Activated CD8-positive, alpha-beta T cell treated with anti-CD3 and anti-CD28 coated beads for 36 hours (primary cell): ENCODE results near the gene NXN. TPM values are rescaled to one million over a fixed set of nuclear protein-coding genes. Genes with fewer than 3 reads are reported as not detected.
A peak's percentile ranks its signal among the peaks of the same experiment; 100 is the strongest.
"Not testable (repeated sequence)": the region's sequence is repeated elsewhere in the genome, so short reads cannot be mapped to it uniquely, and the experiment has no call there.

Experiments
- ATAC-seq: fragments of 200-7000 bp; cut with Tn5 transposase; one replicate; pipeline ENCODE4 v1.10.0; 2021; ENCODE audit warnings: mild to moderate bottlenecking, moderate library complexity
- CTCF ChIA-PET: fragments of 350-600 bp; sonication (Branson Sonifier 250); formaldehyde crosslinking; loops from one replicate; lab custom pipeline; 2021; ENCODE audit warnings: antibody characterized with exemption; lab: Charles Lee
- POLR2A ChIA-PET: fragments of 350-600 bp; sonication (Branson Sonifier 250); formaldehyde crosslinking; loops from one replicate; lab custom pipeline; 2021; ENCODE audit warnings: antibody characterized with exemption; lab: Charles Lee
- DNase-seq: peaks from one replicate; pipeline ENCODE4 v3.0.0-alpha.2; 2020
- H3K27ac Mint-ChIP-seq: one replicate; pipeline ENCODE4 v1.8.0; 2021; ENCODE audit warnings: mild to moderate bottlenecking, mixed read lengths
- H3K27me3 Mint-ChIP-seq: one replicate; pipeline ENCODE4 v1.8.0; 2021; ENCODE audit warnings: mixed read lengths
- H3K36me3 Mint-ChIP-seq: one replicate; pipeline ENCODE4 v1.8.0; 2021; ENCODE audit warnings: low read depth, mixed read lengths
- H3K4me1 Mint-ChIP-seq: one replicate; pipeline ENCODE4 v1.8.0; 2021; ENCODE audit warnings: low read depth, mixed read lengths
- H3K4me3 Mint-ChIP-seq: one replicate; pipeline ENCODE4 v1.8.0; 2021; ENCODE audit warnings: mild to moderate bottlenecking, moderate library complexity, mixed read lengths
- H3K9me3 Mint-ChIP-seq: one replicate; pipeline ENCODE4 v1.8.0; 2021; ENCODE audit warnings: mixed read lengths
- intact Hi-C: fragments of 100-400 bp; cut with micrococcal nuclease; formaldehyde crosslinking; loops from one replicate; pipeline ENCODE4 v1.10.0; 2022
- total RNA-seq, 2 experiments: library from RNA; stranded (reverse); gene quantifications; one replicate each; pipeline ENCODE4 v1.2.3, GENCODE V29; 2021
- TF ChIP-seq, protein P1 (sequence below): fragments of 200-600 bp; IDR thresholded peaks from one replicate; pipeline ENCODE4 v1.8.0; 2022; ENCODE audit warnings: antibody characterized with exemption, mild to moderate bottlenecking

The NXN gene
- total RNA-seq, 2 experiments from 2014 or later: 1.2 to 1.4 TPM

DNA sequence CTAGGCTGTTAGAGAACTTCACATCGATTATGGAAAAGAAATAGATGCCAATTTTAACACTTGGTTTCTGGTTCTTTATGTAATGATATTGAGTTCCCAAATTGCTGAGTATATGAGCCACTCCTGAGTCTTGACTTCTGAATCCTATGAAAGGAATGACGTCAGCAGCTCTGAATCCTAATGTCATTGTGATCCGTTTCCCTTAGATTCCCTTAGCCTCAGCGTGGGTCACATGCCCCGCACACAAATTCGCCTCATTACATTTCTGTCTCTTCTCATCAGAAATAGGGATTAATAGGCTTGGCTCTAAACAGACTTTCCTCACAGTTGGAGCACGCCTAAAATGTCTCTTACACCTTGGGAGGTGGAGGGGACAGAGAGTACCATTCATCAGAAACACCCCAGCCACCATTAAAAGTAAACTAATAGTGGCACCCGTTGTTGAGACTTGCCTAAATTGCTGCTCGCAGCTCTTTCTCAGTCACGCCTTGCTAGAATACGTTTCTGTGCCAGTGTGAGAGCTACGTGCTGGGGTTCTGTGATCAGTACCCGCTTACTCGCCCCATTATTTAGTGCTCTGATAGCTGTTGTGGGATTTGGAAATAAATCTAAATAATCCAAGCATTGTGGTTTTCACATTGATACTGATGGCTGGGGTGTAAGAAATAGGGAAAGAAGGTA lies 190.3 kb downstream of the NXN start:
- H3K4me3 Mint-ChIP-seq: no peak overlapping the region
- no peak overlapping the region for H3K27ac Mint-ChIP-seq
- peaks cover 28% of the 10 kb centered on the region for H3K36me3 Mint-ChIP-seq
- DNase-seq: no peak
- no peak for ATAC-seq
- H3K9me3 Mint-ChIP-seq: no peaks in the 10 kb centered on the region
- ChIA-PET CTCF (interaction anchor here (0.7 to 1.4 kb wide), 3 partner anchors 191 to 267 kb away, joined by 3 read pairs; partner anchors contain the start of gene TIMM22), POLR2A (no interaction called here)
- H3K27me3 Mint-ChIP-seq: no peaks in the 10 kb centered on the region
- TF ChIP-seq, protein P1, sequence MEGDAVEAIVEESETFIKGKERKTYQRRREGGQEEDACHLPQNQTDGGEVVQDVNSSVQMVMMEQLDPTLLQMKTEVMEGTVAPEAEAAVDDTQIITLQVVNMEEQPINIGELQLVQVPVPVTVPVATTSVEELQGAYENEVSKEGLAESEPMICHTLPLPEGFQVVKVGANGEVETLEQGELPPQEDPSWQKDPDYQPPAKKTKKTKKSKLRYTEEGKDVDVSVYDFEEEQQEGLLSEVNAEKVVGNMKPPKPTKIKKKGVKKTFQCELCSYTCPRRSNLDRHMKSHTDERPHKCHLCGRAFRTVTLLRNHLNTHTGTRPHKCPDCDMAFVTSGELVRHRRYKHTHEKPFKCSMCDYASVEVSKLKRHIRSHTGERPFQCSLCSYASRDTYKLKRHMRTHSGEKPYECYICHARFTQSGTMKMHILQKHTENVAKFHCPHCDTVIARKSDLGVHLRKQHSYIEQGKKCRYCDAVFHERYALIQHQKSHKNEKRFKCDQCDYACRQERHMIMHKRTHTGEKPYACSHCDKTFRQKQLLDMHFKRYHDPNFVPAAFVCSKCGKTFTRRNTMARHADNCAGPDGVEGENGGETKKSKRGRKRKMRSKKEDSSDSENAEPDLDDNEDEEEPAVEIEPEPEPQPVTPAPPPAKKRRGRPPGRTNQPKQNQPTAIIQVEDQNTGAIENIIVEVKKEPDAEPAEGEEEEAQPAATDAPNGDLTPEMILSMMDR: no peak
- intact Hi-C loops: no loop called here
- H3K4me1 Mint-ChIP-seq: peaks cover 13% of the 10 kb centered on the region

DNA sequence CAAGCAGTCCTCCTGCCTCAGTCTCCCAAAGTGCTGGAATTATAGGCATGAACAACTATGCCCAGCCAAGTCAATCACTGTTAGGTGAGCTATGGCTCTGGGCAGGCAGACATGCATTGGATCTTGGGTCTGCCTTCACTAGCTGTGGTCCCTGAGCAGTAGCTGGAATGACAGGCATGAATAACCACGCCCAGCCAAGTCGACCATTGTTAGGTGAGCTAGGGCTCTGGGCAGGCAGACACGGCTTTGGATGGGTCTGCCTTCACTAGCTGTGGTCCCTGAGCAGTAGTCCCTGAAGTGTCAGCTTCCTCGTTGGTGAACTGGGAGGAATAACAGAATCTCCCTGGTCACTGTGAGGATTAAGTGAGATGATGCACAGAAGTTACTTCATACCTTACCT lies 191.0 kb downstream of the NXN start:
- Mint-ChIP-seq H3K27me3 (no peaks in the 10 kb centered on the region), H3K36me3 (peaks cover 33% of the 10 kb centered on the region), H3K4me3 (no peak overlapping the region), H3K4me1 (peaks cover 19% of the 10 kb centered on the region), H3K9me3 (no peaks in the 10 kb centered on the region), H3K27ac (no peak overlapping the region)
- TF ChIP-seq, protein P1: no peak
- ATAC-seq: no peak
- no peak for DNase-seq
- POLR2A ChIA-PET: no interaction called here
- intact Hi-C loops: no loop called here
- CTCF ChIA-PET: interaction anchor here (0.7 to 1.4 kb wide), 3 partner anchors 192 to 268 kb away, joined by 3 read pairs; partner anchors contain the start of gene TIMM22

DNA sequence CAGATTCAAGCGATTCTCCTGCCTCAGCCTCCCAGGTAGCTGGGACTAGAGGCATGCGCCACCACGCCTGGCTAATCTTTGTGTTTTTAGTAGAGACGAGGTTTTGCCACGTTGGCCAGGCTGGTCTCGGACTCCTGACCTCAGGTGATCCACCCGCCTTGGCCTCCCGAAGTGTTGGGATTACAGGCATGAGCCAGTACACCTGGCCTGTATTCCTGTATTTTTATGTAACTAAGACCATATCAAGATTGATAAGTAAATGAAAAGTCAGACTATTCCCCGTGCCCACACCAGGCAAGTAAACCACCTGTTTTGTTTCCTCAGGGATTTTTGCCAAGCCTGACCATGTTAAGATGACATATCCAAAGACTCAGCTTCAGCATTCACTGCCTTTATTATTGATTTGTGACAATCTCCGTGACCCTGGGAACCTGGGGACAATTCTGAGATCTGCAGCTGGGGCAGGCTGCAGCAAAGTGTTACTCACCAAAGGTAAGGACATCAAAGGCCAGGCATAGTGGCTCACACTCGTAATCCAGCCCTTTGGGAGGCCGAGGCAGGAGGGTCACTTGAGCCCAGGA lies 191.8 kb downstream of the NXN start:
- TF ChIP-seq, protein P1: no peak
- POLR2A ChIA-PET: interaction anchor here (0.6 kb wide), 2 partner anchors 12 to 57 kb away, joined by 3 to 4 read pairs; no protein-coding TSS in a partner anchor
- Mint-ChIP-seq H3K4me1 (peaks cover 22% of the 10 kb centered on the region), H3K9me3 (no peaks in the 10 kb centered on the region), H3K4me3 (no peak overlapping the region), H3K27me3 (no peaks in the 10 kb centered on the region), H3K27ac (no peak overlapping the region), H3K36me3 (peaks cover 37% of the 10 kb centered on the region)
- DNase-seq: no peak
- intact Hi-C loops: no loop called here
- CTCF ChIA-PET: interaction anchor here (1.2 kb wide), 1 partner anchor 269 kb away, joined by 3 read pairs; no protein-coding TSS in a partner anchor
- ATAC-seq: no peak

DNA sequence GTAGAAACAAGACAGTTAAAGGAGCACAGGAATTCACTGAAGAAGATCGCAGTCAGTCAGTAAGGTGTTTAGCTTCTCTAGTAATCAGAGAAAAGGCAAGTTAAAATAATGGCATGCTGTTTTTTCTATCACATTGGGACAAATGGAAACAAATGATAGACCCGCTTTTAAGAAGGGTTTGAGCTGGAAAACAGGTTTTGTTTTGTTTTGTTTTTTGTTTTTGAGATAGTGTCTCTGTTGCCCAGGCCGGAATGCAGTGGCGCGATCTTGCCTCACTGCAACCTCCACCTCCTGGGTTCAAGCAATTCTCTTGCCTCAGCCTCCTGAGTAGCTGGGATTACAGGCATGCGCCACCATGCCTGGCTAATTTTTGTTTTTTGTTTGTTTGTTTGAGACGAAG lies 193.7 kb downstream of the NXN start:
- H3K9me3 Mint-ChIP-seq, DNase-seq, H3K4me3 Mint-ChIP-seq, H3K27ac Mint-ChIP-seq, intact Hi-C loops, ATAC-seq, POLR2A ChIA-PET, H3K27me3 Mint-ChIP-seq: not testable (repeated sequence)
- CTCF ChIA-PET: interaction anchor here (0.8 kb wide), 1 partner anchor 195 kb away, joined by 4 read pairs; no protein-coding TSS in a partner anchor
- Mint-ChIP-seq H3K36me3 (peaks cover 32% of the 10 kb centered on the region), H3K4me1 (peaks cover 28% of the 10 kb centered on the region)

DNA sequence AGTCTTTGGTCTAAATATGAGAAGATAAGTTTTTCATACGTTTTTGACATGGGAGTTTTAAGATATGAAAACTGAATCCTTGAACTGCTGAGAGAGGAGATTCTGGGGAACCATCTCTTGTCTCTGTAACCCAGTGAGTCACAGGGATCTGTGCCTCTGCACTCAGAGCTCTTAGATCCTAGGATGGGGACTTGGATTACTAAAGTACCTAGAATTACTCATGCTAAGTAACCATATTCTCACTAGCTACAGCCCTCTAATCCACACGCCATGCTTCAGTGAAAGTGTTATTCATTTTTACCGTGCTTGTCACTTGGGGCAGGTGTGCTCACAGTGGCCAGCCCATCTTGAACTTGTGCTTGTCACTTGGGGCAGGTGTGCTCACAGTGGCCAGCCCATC lies 195.4 kb downstream of the NXN start:
- DNase-seq (no peak), ATAC-seq (no peak)
- Mint-ChIP-seq H3K4me1 (peaks cover 32% of the 10 kb centered on the region), H3K4me3 (peak overlapping the region; percentile 89), H3K9me3 (no peaks in the 10 kb centered on the region), H3K27me3 (no peaks in the 10 kb centered on the region), H3K36me3 (peaks cover 26% of the 10 kb centered on the region), H3K27ac (peak overlapping the region; percentile 22)
- CTCF ChIA-PET: interaction anchor here (1.3 kb wide), 1 partner anchor 212 kb away, joined by 3 read pairs; the partner anchor contains the start of gene TIMM22
- POLR2A ChIA-PET: interaction anchor here (0.6 kb wide), 1 partner anchor 313 kb away, joined by 3 read pairs; no protein-coding TSS in a partner anchor
- TF ChIP-seq, protein P1: no peak
- intact Hi-C loops: no loop called here
